Measurements from ENCODE around the gene KRT27. TPM values are rescaled to one million over a fixed set of nuclear protein-coding genes. Genes with fewer than 3 reads are reported as not detected.
"Not testable (repeated sequence)": the region's sequence is repeated elsewhere in the genome, so short reads cannot be mapped to it uniquely, and the experiment has no call there.

KRT27 gene
- polyA plus RNA-seq, 3 donors: 0.30 TPM; not detected in 2

GRCh38 chr17:40755231-40755630 lies 27.1 kb downstream of the KRT27 start, which contains the start of gene KRT25:
Gene KRT25 (minus strand): TSS chr17:40755331. CDS start chr17:40755271, 60 bp downstream.
- no peak for DNase-seq

GRCh38 chr17:40753804-40754203 lies 28.5 kb downstream of the KRT27 start:
- DNase-seq: no peak

GRCh38 chr17:40751065-40751464 lies 31.3 kb downstream of the KRT27 start:
- DNase-seq: no peak

GRCh38 chr17:40750391-40750790 lies 32.0 kb downstream of the KRT27 start:
- no peak for DNase-seq

GRCh38 chr17:40748666-40749065 lies 33.7 kb downstream of the KRT27 start:
- DNase-seq: not testable (repeated sequence)

- DNase-seq: no peak
Measured at GRCh38 chr17:40738553-40738952, 43.8 kb downstream of the KRT27 start.

GRCh38 chr17:40735016-40735415 lies 47.3 kb downstream of the KRT27 start:
- no peak for DNase-seq

- no peak for DNase-seq
Measured at GRCh38 chr17:40734018-40734417, 48.3 kb downstream of the KRT27 start.

GRCh38 chr17:40730970-40731369 lies 51.4 kb downstream of the KRT27 start:
- no peak for DNase-seq

- DNase-seq: peak; percentile 27
Measured at GRCh38 chr17:40727447-40728231, 54.7 kb downstream of the KRT27 start.

GRCh38 chr17:40726919-40727318 lies 55.4 kb downstream of the KRT27 start:
- DNase-seq: no peak

Other genes starting within 250 kb of the KRT27 start
- under 1 TPM; 0.24 to 0.65 (median 0.54) TPM for gene CCR7, start 217.1 kb downstream of the KRT27 start, polyA plus RNA-seq (ENCODE audit: insufficient read length in 3 of 3)
- gene SMARCE1, start 134.7 kb downstream of the KRT27 start, polyA plus RNA-seq (ENCODE audit: insufficient read length in 3 of 3): 100 to 1,000 TPM; 226 to 262 (median 254) TPM
- under 1 TPM in 2 of 3 donors, not detected in 1; 0.17 to 0.21 TPM for gene KRT222, start 117.4 kb downstream of the KRT27 start, polyA plus RNA-seq (ENCODE audit: insufficient read length in 3 of 3)
- under 1 TPM in 1 of 3 donors, not detected in 2; 0.09 TPM for gene KRT24, start 78.8 kb downstream of the KRT27 start, polyA plus RNA-seq (ENCODE audit: insufficient read length in 3 of 3)
- not detected for gene KRT25, start 27.2 kb downstream of the KRT27 start, polyA plus RNA-seq (ENCODE audit: insufficient read length in 3 of 3)
- not detected for gene KRT26, start 10.3 kb downstream of the KRT27 start, polyA plus RNA-seq (ENCODE audit: insufficient read length in 3 of 3)
- not detected for gene KRT28, start 17.4 kb upstream of the KRT27 start, polyA plus RNA-seq (ENCODE audit: insufficient read length in 3 of 3)
- gene KRT10, start 40.1 kb upstream of the KRT27 start, polyA plus RNA-seq (ENCODE audit: insufficient read length in 3 of 3): 10 to 100 TPM; 41.9 to 48.9 (median 45.9) TPM
- under 1 TPM in 2 of 3 donors, not detected in 1; 0.19 to 0.36 TPM for gene KRT12, start 84.7 kb upstream of the KRT27 start, polyA plus RNA-seq (ENCODE audit: insufficient read length in 3 of 3)
- under 1 TPM; 0.17 to 0.80 (median 0.36) TPM for gene KRT20, start 102.7 kb upstream of the KRT27 start, polyA plus RNA-seq (ENCODE audit: insufficient read length in 3 of 3)
- under 1 TPM; 0.71 to 1.00 (median 0.91) TPM for gene KRT23, start 155.1 kb upstream of the KRT27 start, polyA plus RNA-seq (ENCODE audit: insufficient read length in 3 of 3)
- not detected for gene KRT39, start 184.4 kb upstream of the KRT27 start, polyA plus RNA-seq (ENCODE audit: insufficient read length in 3 of 3)
- gene KRT40, start 201.8 kb upstream of the KRT27 start, polyA plus RNA-seq (ENCODE audit: insufficient read length in 3 of 3): under 1 TPM in 1 of 3 donors, not detected in 2; 0.12 TPM
- gene KRTAP3-3, start 211.6 kb upstream of the KRT27 start, polyA plus RNA-seq (ENCODE audit: insufficient read length in 3 of 3): not detected
- not detected for gene KRTAP3-2, start 217.4 kb upstream of the KRT27 start, polyA plus RNA-seq (ENCODE audit: insufficient read length in 3 of 3)
- gene KRTAP3-1, start 226.6 kb upstream of the KRT27 start, polyA plus RNA-seq (ENCODE audit: insufficient read length in 3 of 3): not detected
- gene KRTAP1-5, start 244.7 kb upstream of the KRT27 start, polyA plus RNA-seq (ENCODE audit: insufficient read length in 3 of 3): not detected
- not detected for gene KRTAP1-4, start 247.6 kb upstream of the KRT27 start, polyA plus RNA-seq (ENCODE audit: insufficient read length in 3 of 3)

All from renal pelvis (tissue), 4 donors.